SK-N-SH treated with all-trans-retinoic acid at 6 μM for 48 hours (cell line): ENCODE measurements around the gene PTPRN2.

Source experiments
- ATAC-seq: fragments of 200-7000 bp; cut with Tn5 transposase; 3 replicates; pipeline ENCODE4 v1.9.1; 2020; ENCODE audit warnings: mild to moderate bottlenecking, moderate library complexity
- ARNTL ChIP-seq: fragments of 450-650 bp; formaldehyde crosslinking; IDR thresholded peaks from 2 replicates; pipeline ENCODE4 v1.5.0; 2020; ENCODE audit warnings: low read depth, mild to moderate bottlenecking, moderate library complexity, borderline replicate concordance
- BACH2 ChIP-seq: fragments of 250-450 bp; sonication (Bioruptor Pico); IDR thresholded peaks from 2 replicates; pipeline ENCODE4 v1.9.0; 2021; ENCODE audit warnings: mild to moderate bottlenecking, borderline replicate concordance
- CREB5 ChIP-seq: fragments of 250-450 bp; sonication (Bioruptor Pico); IDR thresholded peaks from 2 replicates; pipeline ENCODE4 v1.5.1; 2020; ENCODE audit warnings: low read depth, mild to moderate bottlenecking, moderate library complexity
- CSDC2 ChIP-seq: fragments of 250-450 bp; sonication (Bioruptor Pico); IDR thresholded peaks from 2 replicates; pipeline ENCODE4 v1.5.0; 2020; ENCODE audit warnings: mild to moderate bottlenecking, moderate library complexity
- ESRRG ChIP-seq: fragments of 250-450 bp; sonication (Bioruptor Pico); IDR thresholded peaks from 2 replicates; pipeline ENCODE4 v1.6.1; 2021; ENCODE audit warnings: mild to moderate bottlenecking
- GLIS3 ChIP-seq: fragments of 250-450 bp; sonication (Bioruptor Pico); IDR thresholded peaks from 2 replicates; pipeline ENCODE4 v1.5.0; 2020; ENCODE audit warnings: mild to moderate bottlenecking, moderate library complexity
- ISL1 ChIP-seq: fragments of 250-450 bp; sonication (Bioruptor Pico); IDR thresholded peaks from 2 replicates; pipeline ENCODE4 v2.1.2; 2022; ENCODE audit warnings: mild to moderate bottlenecking, moderate library complexity
- OSR1 ChIP-seq: fragments of 250-450 bp; sonication (Bioruptor Pico); IDR thresholded peaks from 2 replicates; pipeline ENCODE4 v1.8.0; 2022; ENCODE audit warnings: moderate library complexity, mild to moderate bottlenecking, inconsistent platforms
- POU6F1 ChIP-seq: fragments of 250-450 bp; sonication (Bioruptor Pico); IDR thresholded peaks from 2 replicates; pipeline ENCODE4 v1.8.0; 2021; ENCODE audit warnings: low read depth, mild to moderate bottlenecking, moderate library complexity, borderline replicate concordance
- PPARA ChIP-seq: fragments of 250-450 bp; sonication (Bioruptor Pico); IDR thresholded peaks from 2 replicates; pipeline ENCODE4 v1.5.0; 2020; ENCODE audit warnings: mild to moderate bottlenecking, borderline replicate concordance
- RARB ChIP-seq: fragments of 250-450 bp; sonication (Bioruptor Pico); IDR thresholded peaks from 2 replicates; pipeline ENCODE4 v1.8.0; 2021; ENCODE audit warnings: mild to moderate bottlenecking, moderate library complexity
- SNAI2 ChIP-seq: fragments of 250-450 bp; sonication (Bioruptor Pico); IDR thresholded peaks from 2 replicates; pipeline ENCODE4 v1.5.0; 2020; ENCODE audit warnings: mild to moderate bottlenecking, moderate library complexity
- TCF4 ChIP-seq: fragments of 250-450 bp; sonication (Bioruptor Pico); IDR thresholded peaks from 2 replicates; pipeline ENCODE4 v1.8.0; 2021; ENCODE audit warnings: mild to moderate bottlenecking, moderate library complexity, borderline replicate concordance
- TOX ChIP-seq: fragments of 250-450 bp; sonication (Bioruptor Pico); IDR thresholded peaks from 2 replicates; pipeline ENCODE4 v1.8.0; 2021; ENCODE audit warnings: mild to moderate bottlenecking, moderate library complexity, borderline replicate concordance
- ZC3H10 ChIP-seq: fragments of 250-450 bp; sonication (Bioruptor Pico); IDR thresholded peaks from 2 replicates; pipeline ENCODE4 v1.5.1; 2021; ENCODE audit warnings: mild to moderate bottlenecking, moderate library complexity
- ZFP3 ChIP-seq: fragments of 250-450 bp; sonication (Bioruptor Pico); IDR thresholded peaks from 2 replicates; pipeline ENCODE4 v1.5.0; 2020; ENCODE audit warnings: mild to moderate bottlenecking, moderate library complexity
- ZFP30 ChIP-seq: fragments of 450-650 bp; formaldehyde crosslinking; IDR thresholded peaks from 2 replicates; pipeline ENCODE4 v1.5.0; 2022; ENCODE audit warnings: mild to moderate bottlenecking, moderate library complexity
- ZNF565 ChIP-seq: fragments of 450-650 bp; formaldehyde crosslinking; conservative IDR thresholded peaks from 2 replicates; pipeline ENCODE4 v1.5.0; 2020; ENCODE audit warnings: low read depth, mild to moderate bottlenecking, moderate library complexity
- ZNF70 ChIP-seq: fragments of 450-650 bp; formaldehyde crosslinking; IDR thresholded peaks from 2 replicates; pipeline ENCODE4 v1.5.0; 2020; ENCODE audit warnings: mild to moderate bottlenecking, moderate library complexity
- ZNF8 ChIP-seq: fragments of 450-650 bp; formaldehyde crosslinking; IDR thresholded peaks from 2 replicates; pipeline ENCODE4 v1.5.0; 2020; ENCODE audit warnings: mild to moderate bottlenecking, moderate library complexity
- TF ChIP-seq, protein P1 (sequence below): fragments of 250-450 bp; sonication (Bioruptor Pico); IDR thresholded peaks from 2 replicates; pipeline ENCODE4 v1.5.1; 2021; ENCODE audit warnings: mild to moderate bottlenecking, moderate library complexity
- TF ChIP-seq, protein P2 (sequence below): fragments of 250-450 bp; sonication (Bioruptor Pico); IDR thresholded peaks from 2 replicates; pipeline ENCODE4 v1.8.0; 2020; ENCODE audit warnings: mild to moderate bottlenecking, moderate library complexity, borderline replicate concordance
- TF ChIP-seq, protein P3 (sequence below): fragments of 250-450 bp; sonication (Bioruptor Pico); IDR thresholded peaks from 2 replicates; pipeline ENCODE4 v1.5.0; 2020; ENCODE audit warnings: mild to moderate bottlenecking, moderate library complexity

PTPRN2 gene

DNA sequence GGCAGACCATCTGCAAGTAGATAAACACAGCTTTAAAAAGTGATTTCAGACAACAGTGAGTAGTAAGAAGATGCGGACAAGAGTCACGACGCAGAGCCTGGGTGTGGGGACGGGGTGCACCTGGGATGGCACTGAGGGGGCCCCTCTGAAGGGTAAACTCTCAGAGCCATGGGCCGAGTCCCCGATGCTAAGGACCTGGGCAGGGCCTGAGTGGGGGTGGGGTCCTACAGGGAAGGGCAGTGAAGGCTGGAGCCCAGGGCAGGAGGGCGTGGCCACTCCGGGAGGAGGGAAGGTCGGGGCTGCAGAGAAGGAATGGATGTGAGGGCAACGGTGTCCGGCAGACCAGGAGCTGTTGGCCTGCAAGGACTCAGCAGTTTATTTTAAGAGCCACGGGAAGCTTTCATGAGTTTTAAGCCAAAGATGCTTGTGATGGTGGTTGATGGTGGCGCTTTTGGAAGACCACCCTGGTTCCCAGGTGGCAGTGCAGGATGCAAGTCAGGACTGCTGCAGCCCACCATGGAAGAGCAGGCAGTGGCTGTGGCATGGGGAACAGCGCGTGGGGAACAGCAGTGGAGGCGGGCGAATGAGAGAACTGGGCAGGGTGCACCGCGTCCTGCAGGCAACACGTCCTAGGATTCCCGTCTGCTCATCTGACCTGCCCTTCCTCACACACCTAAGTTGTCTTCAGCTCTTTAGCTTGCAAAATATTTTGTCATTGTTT is 954.0 kb downstream of the PTPRN2 start:
- ATAC-seq = no peak

GRCh38 chr7:157630301-157630853 is 957.2 kb downstream of the PTPRN2 start:
- ATAC-seq = no peak
- TF ChIP-seq, protein P1, sequence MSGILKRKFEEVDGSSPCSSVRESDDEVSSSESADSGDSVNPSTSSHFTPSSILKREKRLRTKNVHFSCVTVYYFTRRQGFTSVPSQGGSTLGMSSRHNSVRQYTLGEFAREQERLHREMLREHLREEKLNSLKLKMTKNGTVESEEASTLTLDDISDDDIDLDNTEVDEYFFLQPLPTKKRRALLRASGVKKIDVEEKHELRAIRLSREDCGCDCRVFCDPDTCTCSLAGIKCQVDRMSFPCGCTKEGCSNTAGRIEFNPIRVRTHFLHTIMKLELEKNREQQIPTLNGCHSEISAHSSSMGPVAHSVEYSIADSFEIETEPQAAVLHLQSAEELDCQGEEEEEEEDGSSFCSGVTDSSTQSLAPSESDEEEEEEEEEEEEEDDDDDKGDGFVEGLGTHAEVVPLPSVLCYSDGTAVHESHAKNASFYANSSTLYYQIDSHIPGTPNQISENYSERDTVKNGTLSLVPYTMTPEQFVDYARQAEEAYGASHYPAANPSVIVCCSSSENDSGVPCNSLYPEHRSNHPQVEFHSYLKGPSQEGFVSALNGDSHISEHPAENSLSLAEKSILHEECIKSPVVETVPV = no peak
- TF ChIP-seq PPARA (CRISPR knock-in tag) (no peak), TCF4 (CRISPR knock-in tag) (no peak), CREB5 (CRISPR knock-in tag) (no peak), POU6F1 (CRISPR knock-in tag) (no peak), BACH2 (CRISPR knock-in tag) (no peak), ZC3H10 (CRISPR knock-in tag) (no peak), TOX (no peak), ESRRG (no peak), ARNTL (no peak), ZFP3 (CRISPR knock-in tag) (no peak), OSR1 (CRISPR knock-in tag) (no peak), ZNF8 (CRISPR knock-in tag) (no peak), GLIS3 (CRISPR knock-in tag) (no peak), SNAI2 (CRISPR knock-in tag) (no peak), ZNF70 (CRISPR knock-in tag) (no peak), ZFP30 (no peak)
- TF ChIP-seq, protein P2, sequence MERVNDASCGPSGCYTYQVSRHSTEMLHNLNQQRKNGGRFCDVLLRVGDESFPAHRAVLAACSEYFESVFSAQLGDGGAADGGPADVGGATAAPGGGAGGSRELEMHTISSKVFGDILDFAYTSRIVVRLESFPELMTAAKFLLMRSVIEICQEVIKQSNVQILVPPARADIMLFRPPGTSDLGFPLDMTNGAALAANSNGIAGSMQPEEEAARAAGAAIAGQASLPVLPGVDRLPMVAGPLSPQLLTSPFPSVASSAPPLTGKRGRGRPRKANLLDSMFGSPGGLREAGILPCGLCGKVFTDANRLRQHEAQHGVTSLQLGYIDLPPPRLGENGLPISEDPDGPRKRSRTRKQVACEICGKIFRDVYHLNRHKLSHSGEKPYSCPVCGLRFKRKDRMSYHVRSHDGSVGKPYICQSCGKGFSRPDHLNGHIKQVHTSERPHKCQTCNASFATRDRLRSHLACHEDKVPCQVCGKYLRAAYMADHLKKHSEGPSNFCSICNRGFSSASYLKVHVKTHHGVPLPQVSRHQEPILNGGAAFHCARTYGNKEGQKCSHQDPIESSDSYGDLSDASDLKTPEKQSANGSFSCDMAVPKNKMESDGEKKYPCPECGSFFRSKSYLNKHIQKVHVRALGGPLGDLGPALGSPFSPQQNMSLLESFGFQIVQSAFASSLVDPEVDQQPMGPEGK (CRISPR knock-in tag) = no peak

More for the DNA sequence above, 954.0 kb downstream of the PTPRN2 start:
- no peak for TF ChIP-seq SNAI2 (CRISPR knock-in tag)
- TF ChIP-seq ZNF8 (CRISPR knock-in tag) = no peak
- no peak for TF ChIP-seq ZNF565 (CRISPR knock-in tag)
- TF ChIP-seq RARB (CRISPR knock-in tag) = no peak
- TF ChIP-seq, protein P3, sequence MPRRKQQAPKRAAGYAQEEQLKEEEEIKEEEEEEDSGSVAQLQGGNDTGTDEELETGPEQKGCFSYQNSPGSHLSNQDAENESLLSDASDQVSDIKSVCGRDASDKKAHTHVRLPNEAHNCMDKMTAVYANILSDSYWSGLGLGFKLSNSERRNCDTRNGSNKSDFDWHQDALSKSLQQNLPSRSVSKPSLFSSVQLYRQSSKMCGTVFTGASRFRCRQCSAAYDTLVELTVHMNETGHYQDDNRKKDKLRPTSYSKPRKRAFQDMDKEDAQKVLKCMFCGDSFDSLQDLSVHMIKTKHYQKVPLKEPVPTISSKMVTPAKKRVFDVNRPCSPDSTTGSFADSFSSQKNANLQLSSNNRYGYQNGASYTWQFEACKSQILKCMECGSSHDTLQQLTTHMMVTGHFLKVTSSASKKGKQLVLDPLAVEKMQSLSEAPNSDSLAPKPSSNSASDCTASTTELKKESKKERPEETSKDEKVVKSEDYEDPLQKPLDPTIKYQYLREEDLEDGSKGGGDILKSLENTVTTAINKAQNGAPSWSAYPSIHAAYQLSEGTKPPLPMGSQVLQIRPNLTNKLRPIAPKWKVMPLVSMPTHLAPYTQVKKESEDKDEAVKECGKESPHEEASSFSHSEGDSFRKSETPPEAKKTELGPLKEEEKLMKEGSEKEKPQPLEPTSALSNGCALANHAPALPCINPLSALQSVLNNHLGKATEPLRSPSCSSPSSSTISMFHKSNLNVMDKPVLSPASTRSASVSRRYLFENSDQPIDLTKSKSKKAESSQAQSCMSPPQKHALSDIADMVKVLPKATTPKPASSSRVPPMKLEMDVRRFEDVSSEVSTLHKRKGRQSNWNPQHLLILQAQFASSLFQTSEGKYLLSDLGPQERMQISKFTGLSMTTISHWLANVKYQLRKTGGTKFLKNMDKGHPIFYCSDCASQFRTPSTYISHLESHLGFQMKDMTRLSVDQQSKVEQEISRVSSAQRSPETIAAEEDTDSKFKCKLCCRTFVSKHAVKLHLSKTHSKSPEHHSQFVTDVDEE (CRISPR knock-in tag) = no peak
- no peak for TF ChIP-seq GLIS3 (CRISPR knock-in tag)

DNA sequence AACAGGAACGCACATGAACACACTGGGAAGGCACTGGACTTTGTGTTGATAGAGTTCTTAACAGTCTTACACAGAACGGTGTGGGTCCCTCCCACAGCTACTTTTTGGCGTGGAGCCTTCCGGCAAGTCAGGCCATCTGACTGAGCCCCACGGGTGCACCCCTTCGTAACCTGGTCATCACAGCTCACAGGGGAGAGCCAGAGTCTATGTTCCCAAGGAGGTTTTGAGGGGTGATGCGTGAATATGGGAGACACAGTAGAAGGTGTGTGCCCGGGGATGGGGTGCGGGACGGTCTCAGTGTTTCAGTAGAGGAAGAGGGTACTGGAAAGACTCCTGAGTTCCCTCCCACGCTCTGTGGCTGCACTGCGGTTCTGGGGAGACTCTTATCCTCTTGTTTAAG is 959.2 kb downstream of the PTPRN2 start:
- ATAC-seq = no peak
- TF ChIP-seq, protein P2 (CRISPR knock-in tag) = no peak
- TF ChIP-seq CSDC2 (no peak), TCF4 (CRISPR knock-in tag) (no peak), ISL1 (CRISPR knock-in tag) (no peak), ARNTL (no peak)
